Liver (tissue), 9 donors: Measurements from ENCODE around the gene SLC25A38. TPM values are rescaled to one million over a fixed set of nuclear protein-coding genes. Genes with fewer than 3 reads are reported as not detected.
"Not testable (repeated sequence)": the region's sequence is repeated elsewhere in the genome, so short reads cannot be mapped to it uniquely, and the experiment has no call there.

Source experiments
- DNase-seq: peaks from one replicate; pipeline ENCODE4 v3.0.0-alpha.2; 2017; ENCODE audit warnings: low spot score
- H3K27ac ChIP-seq, 2 donors: one replicate each; pipeline ENCODE4 v1.7.0; 2013; ENCODE audit warnings: inconsistent platforms in 2 of 2, low read length in 2 of 2, control low read depth in 1 of 2, low read depth in 1 of 2, mild to moderate bottlenecking in 1 of 2
- H3K27me3 ChIP-seq, 4 donors: one replicate each; pipeline versions ENCODE4 v1.6.1 to v1.7.0; 2013; ENCODE audit warnings: low read length in 3 of 4, inconsistent platforms in 1 of 4, mild to moderate bottlenecking in 1 of 4, moderate library complexity in 1 of 4; ENCODE audit not compliant: control insufficient read depth in 4 of 4, insufficient read depth in 4 of 4
- H3K36me3 ChIP-seq, 4 donors: one replicate each; pipeline versions ENCODE4 v1.6.1 to v1.7.0; 2013; ENCODE audit warnings: low read length in 3 of 4, mild to moderate bottlenecking in 3 of 4, low read depth in 1 of 4, moderate library complexity in 1 of 4; ENCODE audit not compliant: control insufficient read depth in 4 of 4, insufficient read depth in 3 of 4
- H3K4me1 ChIP-seq, 4 donors: one replicate each; pipeline versions ENCODE4 v1.6.1 to v1.7.0; 2013; ENCODE audit warnings: low read length in 3 of 4, mild to moderate bottlenecking in 3 of 4, moderate library complexity in 1 of 4; ENCODE audit not compliant: control insufficient read depth in 4 of 4, insufficient read depth in 4 of 4
- H3K4me3 ChIP-seq, 3 donors: one replicate each; pipeline versions ENCODE4 v1.6.1 to v1.7.0; 2013; ENCODE audit warnings: low read length in 3 of 3, control low read depth in 1 of 3, low read depth in 1 of 3, mild to moderate bottlenecking in 1 of 3
- H3K9ac ChIP-seq, 2 donors: one replicate each; pipeline ENCODE4 v1.7.0; 2013; ENCODE audit warnings: low read length in 2 of 2, mild to moderate bottlenecking in 2 of 2, moderate library complexity in 2 of 2, control low read depth in 1 of 2, low read depth in 1 of 2
- H3K9me3 ChIP-seq, 4 donors: one replicate each; pipeline versions ENCODE4 v1.6.1 to v1.7.0; 2013; ENCODE audit warnings: low read length in 3 of 4; ENCODE audit not compliant: control insufficient read depth in 4 of 4
- ATF3 ChIP-seq: IDR thresholded peaks from 2 replicates; pipeline ENCODE4 v1.6.1; 2016; ENCODE audit warnings: antibody characterized with exemption
- EGR1 ChIP-seq, 2 donors: IDR thresholded peaks; 2 replicates each; pipeline ENCODE4 v1.6.1; 2016 to 2018; ENCODE audit warnings: antibody characterized with exemption in 2 of 2, low read depth in 2 of 2
- FOXA2 ChIP-seq: IDR thresholded peaks from 2 replicates; pipeline ENCODE4 v1.6.1; 2016; ENCODE audit warnings: antibody characterized with exemption
- GABPA ChIP-seq, 2 donors: IDR thresholded peaks in 1 of 2; conservative IDR thresholded peaks in 1 of 2; 2 replicates each; pipeline ENCODE4 v1.6.1; 2016; ENCODE audit warnings: antibody characterized with exemption in 2 of 2, mild to moderate bottlenecking in 1 of 2, moderate library complexity in 1 of 2
- HNF4A ChIP-seq, 2 donors: conservative IDR thresholded peaks; 2 replicates each; pipeline ENCODE4 v1.6.1; 2016; ENCODE audit warnings: antibody characterized with exemption in 2 of 2, mild to moderate bottlenecking in 2 of 2
- JUND ChIP-seq, 2 donors: IDR thresholded peaks; 2 replicates each; pipeline ENCODE4 v1.6.1; 2016; ENCODE audit warnings: antibody characterized with exemption in 2 of 2
- MAX ChIP-seq: IDR thresholded peaks from 2 replicates; pipeline ENCODE4 v1.6.1; 2016; ENCODE audit warnings: antibody characterized with exemption
- RAD21 ChIP-seq, 2 donors: IDR thresholded peaks; 2 replicates each; pipeline ENCODE4 v1.6.1; 2016; ENCODE audit warnings: antibody characterized with exemption in 2 of 2, mild to moderate bottlenecking in 2 of 2
- REST ChIP-seq: IDR thresholded peaks from 2 replicates; pipeline ENCODE4 v1.6.1; 2016; ENCODE audit warnings: antibody characterized with exemption, mild to moderate bottlenecking
- RXRA ChIP-seq, 2 donors: IDR thresholded peaks; 2 replicates each; pipeline ENCODE4 v1.6.1; 2017 to 2018; ENCODE audit warnings: antibody characterized with exemption in 2 of 2, mild to moderate bottlenecking in 1 of 2
- TAF1 ChIP-seq: conservative IDR thresholded peaks from 2 replicates; pipeline ENCODE4 v1.6.1; 2016; ENCODE audit warnings: antibody characterized with exemption, mild to moderate bottlenecking
- YY1 ChIP-seq: IDR thresholded peaks from 2 replicates; pipeline ENCODE4 v1.6.1; 2016; ENCODE audit warnings: antibody characterized with exemption, mild to moderate bottlenecking
- ZBTB33 ChIP-seq: IDR thresholded peaks from 2 replicates; pipeline ENCODE4 v1.6.1; 2016; ENCODE audit warnings: antibody characterized with exemption
- WGBS: extraction: QIAGEN DNeasy Blood & Tissue Kit; methylation state at CpG from one replicate; pipeline ENCODE4 v1.1.7; 2013; 5-methylcytosine and 5-hydroxymethylcytosine counted together
- polyA plus RNA-seq, 2 donors: library from polyadenylated mRNA; stranded (reverse) in 1 of 2; unstranded in 1 of 2; fragments of 200-250 nt in 1 of 2; fragments of >200 nt in 1 of 2; fragmentation: Nextera tagmentation in 1 of 2; extraction: Ambion mirVana in 1 of 2; gene quantifications; one replicate each; pipeline versions ENCODE4 v1.2.1 to v1.2.3, GENCODE V29; 2013 to 2015
- total RNA-seq, 2 donors: library from RNA; depleted of rRNA; stranded (reverse); fragments of >200 nt; gene quantifications; one replicate each; pipeline ENCODE4 v1.2.3, GENCODE V29; 2014
- donor health status: healthy.
- donor health status: healthy.
- donor health status: healthy.
- donor health status: healthy.
- donor health status: healthy.

SLC25A38 gene
- total and polyA plus RNA-seq, 4 donors: 19.8 to 44.4 (median 24.3) TPM

GRCh38 chr3:39370450-39370849 lies 12.7 kb upstream of the SLC25A38 start:
- H3K9ac ChIP-seq, H3K27ac ChIP-seq, H3K4me3 ChIP-seq, H3K27me3 ChIP-seq, DNase-seq, H3K36me3 ChIP-seq, H3K4me1 ChIP-seq, H3K9me3 ChIP-seq: not testable (repeated sequence)
- WGBS: 94% methylated on average over 4 of the region's 4 CpGs

- no peak for DNase-seq
- Histone ChIP-seq H3K27me3 (no peaks in the 10 kb centered on the region), H3K4me3 (no peak overlapping the region), H3K36me3 (no peaks in the 10 kb centered on the region), H3K9ac (no peak overlapping the region), H3K4me1 (peaks cover 0 to 5% (median under 1%) of the 10 kb centered on the region in 4 donors), H3K9me3 (no peaks in the 10 kb centered on the region), H3K27ac (no peak overlapping the region)
- TF ChIP-seq ATF3: no peak
- TF ChIP-seq EGR1 (IDR thresholded peaks at IDR 0.05; ENCODE audit: low read depth in 2 of 2): no peak
- TF ChIP-seq MAX: no peak
- TF ChIP-seq TAF1: no peak
- no peak for TF ChIP-seq HNF4A (conservative IDR thresholded peaks at IDR 0.05)
- TF ChIP-seq ZBTB33: no peak
- TF ChIP-seq RXRA (IDR thresholded peaks at IDR 0.05): no peak
- TF ChIP-seq GABPA (IDR thresholded peaks at IDR 0.05 in 1 of 2, conservative IDR thresholded peaks at IDR 0.05 in 1 of 2): no peak
These were observed 10.3 kb upstream of the SLC25A38 start for GRCh38 chr3:39372833-39373232.

- no peak overlapping the region for H3K9ac ChIP-seq
- TF ChIP-seq YY1 (no peak), EGR1 (IDR thresholded peaks at IDR 0.05; ENCODE audit: low read depth in 2 of 2) (no peak), JUND (IDR thresholded peaks at IDR 0.05) (no peak), MAX (no peak), REST (no peak), FOXA2 (no peak), ATF3 (no peak), RAD21 (IDR thresholded peaks at IDR 0.05) (no peak)
- DNase-seq: no peak
- no peak overlapping the region for H3K4me3 ChIP-seq
- H3K4me1 ChIP-seq: peaks cover 0 to 25% (median 20%) of the 10 kb centered on the region in 4 donors
- H3K9me3 ChIP-seq: no peaks in the 10 kb centered on the region
- WGBS: 75% methylated on average over 5 of the region's 5 CpGs
- H3K36me3 ChIP-seq: no peaks in the 10 kb centered on the region
- no peak overlapping the region for H3K27ac ChIP-seq
- no peaks in the 10 kb centered on the region for H3K27me3 ChIP-seq
These were observed 6.1 kb upstream of the SLC25A38 start for GRCh38 chr3:39376959-39377634.
